SK-N-SH treated with all-trans-retinoic acid at 6 μM for 48 hours (cell line): Measurements from ENCODE around the gene COL23A1.

Experiments used
- ATAC-seq: fragments of 200-7000 bp; cut with Tn5 transposase; 3 replicates; pipeline ENCODE4 v1.9.1; 2020; ENCODE audit warnings: mild to moderate bottlenecking, moderate library complexity
- ARNTL ChIP-seq: fragments of 450-650 bp; formaldehyde crosslinking; IDR thresholded peaks from 2 replicates; pipeline ENCODE4 v1.5.0; 2020; ENCODE audit warnings: low read depth, mild to moderate bottlenecking, moderate library complexity, borderline replicate concordance
- CREB5 ChIP-seq: fragments of 250-450 bp; sonication (Bioruptor Pico); IDR thresholded peaks from 2 replicates; pipeline ENCODE4 v1.5.1; 2020; ENCODE audit warnings: low read depth, mild to moderate bottlenecking, moderate library complexity
- CSDC2 ChIP-seq: fragments of 250-450 bp; sonication (Bioruptor Pico); IDR thresholded peaks from 2 replicates; pipeline ENCODE4 v1.5.0; 2020; ENCODE audit warnings: mild to moderate bottlenecking, moderate library complexity
- CSRNP3 ChIP-seq: fragments of 250-450 bp; sonication (Bioruptor Pico); IDR thresholded peaks from 2 replicates; pipeline ENCODE4 v1.5.1; 2021; ENCODE audit warnings: mild to moderate bottlenecking, moderate library complexity
- ESRRG ChIP-seq: fragments of 250-450 bp; sonication (Bioruptor Pico); IDR thresholded peaks from 2 replicates; pipeline ENCODE4 v1.6.1; 2021; ENCODE audit warnings: mild to moderate bottlenecking
- GLIS3 ChIP-seq: fragments of 250-450 bp; sonication (Bioruptor Pico); IDR thresholded peaks from 2 replicates; pipeline ENCODE4 v1.5.0; 2020; ENCODE audit warnings: mild to moderate bottlenecking, moderate library complexity
- ISL1 ChIP-seq: fragments of 250-450 bp; sonication (Bioruptor Pico); IDR thresholded peaks from 2 replicates; pipeline ENCODE4 v2.1.2; 2022; ENCODE audit warnings: mild to moderate bottlenecking, moderate library complexity
- OSR1 ChIP-seq: fragments of 250-450 bp; sonication (Bioruptor Pico); IDR thresholded peaks from 2 replicates; pipeline ENCODE4 v1.8.0; 2022; ENCODE audit warnings: moderate library complexity, mild to moderate bottlenecking, inconsistent platforms
- POU6F1 ChIP-seq: fragments of 250-450 bp; sonication (Bioruptor Pico); IDR thresholded peaks from 2 replicates; pipeline ENCODE4 v1.8.0; 2021; ENCODE audit warnings: low read depth, mild to moderate bottlenecking, moderate library complexity, borderline replicate concordance
- PPARA ChIP-seq: fragments of 250-450 bp; sonication (Bioruptor Pico); IDR thresholded peaks from 2 replicates; pipeline ENCODE4 v1.5.0; 2020; ENCODE audit warnings: mild to moderate bottlenecking, borderline replicate concordance
- RARB ChIP-seq: fragments of 250-450 bp; sonication (Bioruptor Pico); IDR thresholded peaks from 2 replicates; pipeline ENCODE4 v1.8.0; 2021; ENCODE audit warnings: mild to moderate bottlenecking, moderate library complexity
- SNAI2 ChIP-seq: fragments of 250-450 bp; sonication (Bioruptor Pico); IDR thresholded peaks from 2 replicates; pipeline ENCODE4 v1.5.0; 2020; ENCODE audit warnings: mild to moderate bottlenecking, moderate library complexity
- TCF4 ChIP-seq: fragments of 250-450 bp; sonication (Bioruptor Pico); IDR thresholded peaks from 2 replicates; pipeline ENCODE4 v1.8.0; 2021; ENCODE audit warnings: mild to moderate bottlenecking, moderate library complexity, borderline replicate concordance
- TOX ChIP-seq: fragments of 250-450 bp; sonication (Bioruptor Pico); IDR thresholded peaks from 2 replicates; pipeline ENCODE4 v1.8.0; 2021; ENCODE audit warnings: mild to moderate bottlenecking, moderate library complexity, borderline replicate concordance
- TSHZ2 ChIP-seq: fragments of 250-450 bp; sonication (Bioruptor Pico); IDR thresholded peaks from 2 replicates; pipeline ENCODE4 v1.5.0; 2020; ENCODE audit warnings: mild to moderate bottlenecking, moderate library complexity
- ZC3H10 ChIP-seq: fragments of 250-450 bp; sonication (Bioruptor Pico); IDR thresholded peaks from 2 replicates; pipeline ENCODE4 v1.5.1; 2021; ENCODE audit warnings: mild to moderate bottlenecking, moderate library complexity
- ZFP3 ChIP-seq: fragments of 250-450 bp; sonication (Bioruptor Pico); IDR thresholded peaks from 2 replicates; pipeline ENCODE4 v1.5.0; 2020; ENCODE audit warnings: mild to moderate bottlenecking, moderate library complexity
- ZFP30 ChIP-seq: fragments of 450-650 bp; formaldehyde crosslinking; IDR thresholded peaks from 2 replicates; pipeline ENCODE4 v1.5.0; 2022; ENCODE audit warnings: mild to moderate bottlenecking, moderate library complexity
- ZNF565 ChIP-seq: fragments of 450-650 bp; formaldehyde crosslinking; conservative IDR thresholded peaks from 2 replicates; pipeline ENCODE4 v1.5.0; 2020; ENCODE audit warnings: low read depth, mild to moderate bottlenecking, moderate library complexity
- ZNF70 ChIP-seq: fragments of 450-650 bp; formaldehyde crosslinking; IDR thresholded peaks from 2 replicates; pipeline ENCODE4 v1.5.0; 2020; ENCODE audit warnings: mild to moderate bottlenecking, moderate library complexity
- ZNF8 ChIP-seq: fragments of 450-650 bp; formaldehyde crosslinking; IDR thresholded peaks from 2 replicates; pipeline ENCODE4 v1.5.0; 2020; ENCODE audit warnings: mild to moderate bottlenecking, moderate library complexity

Gene COL23A1

GRCh38 chr5:178436326-178436940 is 153.8 kb downstream of the COL23A1 start:
- ATAC-seq: no peak
- no peak for TF ChIP-seq CREB5 (CRISPR knock-in tag)
- no peak for TF ChIP-seq ZNF70 (CRISPR knock-in tag)
- TF ChIP-seq ZC3H10 (CRISPR knock-in tag): no peak
- no peak for TF ChIP-seq ARNTL (CRISPR knock-in tag)
- TF ChIP-seq TOX (CRISPR knock-in tag): no peak
- TF ChIP-seq CSRNP3 (CRISPR knock-in tag): no peak
- TF ChIP-seq ZFP30: no peak
- no peak for TF ChIP-seq ZFP3 (CRISPR knock-in tag)
- no peak for TF ChIP-seq ZNF8
- no peak for TF ChIP-seq ISL1 (CRISPR knock-in tag)
- TF ChIP-seq GLIS3 (CRISPR knock-in tag): no peak
- no peak for TF ChIP-seq CSDC2 (CRISPR knock-in tag)
- no peak for TF ChIP-seq TSHZ2 (CRISPR knock-in tag)
- TF ChIP-seq SNAI2: no peak
- TF ChIP-seq RARB (CRISPR knock-in tag): no peak
- no peak for TF ChIP-seq ESRRG (CRISPR knock-in tag)
- TF ChIP-seq, all 23 proteins: peak for 0

- no peak for ATAC-seq
Measured at GRCh38 chr5:178435321-178436238, 154.6 kb downstream of the COL23A1 start.

GRCh38 chr5:178434851-178435250 is 155.3 kb downstream of the COL23A1 start:
- ATAC-seq: peak; percentile 25; the same call in 1 of the 3 replicates
- no peak for TF ChIP-seq TCF4 (CRISPR knock-in tag)
- TF ChIP-seq TOX (CRISPR knock-in tag): no peak
- no peak for TF ChIP-seq OSR1
- no peak for TF ChIP-seq ZNF70 (CRISPR knock-in tag)
- no peak for TF ChIP-seq CREB5 (CRISPR knock-in tag)
- TF ChIP-seq POU6F1 (CRISPR knock-in tag): no peak
- no peak for TF ChIP-seq GLIS3 (CRISPR knock-in tag)
- TF ChIP-seq ZFP30: no peak
- no peak for TF ChIP-seq ZNF8
- TF ChIP-seq RARB (CRISPR knock-in tag): no peak
- no peak for TF ChIP-seq ZC3H10 (CRISPR knock-in tag)
- TF ChIP-seq SNAI2: no peak
- no peak for TF ChIP-seq ZNF565
- TF ChIP-seq CSRNP3 (CRISPR knock-in tag): no peak
- no peak; the same call in 1 of the 2 replicates for TF ChIP-seq TSHZ2 (CRISPR knock-in tag)

More at GRCh38 chr5:178435321-178436238, 154.6 kb downstream of the COL23A1 start:
- no peak for TF ChIP-seq PPARA (CRISPR knock-in tag)
- TF ChIP-seq, all 23 proteins: peak for 0
